Measurements from ENCODE around the gene PRKD1. TPM values are rescaled to one million over a fixed set of nuclear protein-coding genes. Genes with fewer than 3 reads are reported as not detected.

The PRKD1 gene
- total RNA-seq, 2 donors from 2014 or later: 12.0 to 12.6 TPM

- no peaks in the 10 kb centered on the region for H3K9me3 ChIP-seq (ENCODE audit: control insufficient read depth, low read length)
- H3K4me1 Mint-ChIP-seq: no peaks in the 10 kb centered on the region
- no peak overlapping the region for H3K4me3 ChIP-seq (ENCODE audit: low read length)
- H3K36me3 Mint-ChIP-seq (ENCODE audit: low read depth): no peaks in the 10 kb centered on the region
- H3K27me3 ChIP-seq (ENCODE audit: control insufficient read depth, insufficient read depth, low read length, poor library complexity, severe bottlenecking): no peaks in the 10 kb centered on the region
- no peak overlapping the region for H3K27ac ChIP-seq (ENCODE audit: low read depth, low read length)
- TF ChIP-seq CTCF (conservative IDR thresholded peaks at IDR 0.05): no peak
- no peak overlapping the region for H3K4me3 Mint-ChIP-seq
- H3K9ac ChIP-seq (ENCODE audit: extremely low read depth, low read length, poor library complexity, severe bottlenecking): no peak overlapping the region
- no peaks in the 10 kb centered on the region for H3K4me1 ChIP-seq (ENCODE audit: control insufficient read depth, insufficient read depth, low read length)
- H3K27ac Mint-ChIP-seq: no peak overlapping the region
- 88 to 100% methylated on average over 3 to 4 of the region's 4 CpGs for WGBS, 2 experiments (ENCODE audit: insufficient coverage in 1 of 2, insufficient read length in 1 of 2)
- DNase-seq: no peak
- H3K36me3 ChIP-seq (ENCODE audit: control insufficient read depth, insufficient read depth, low read length): no peaks in the 10 kb centered on the region
- H3K27me3 Mint-ChIP-seq (ENCODE audit: insufficient read depth): no peaks in the 10 kb centered on the region
- H3K9me3 Mint-ChIP-seq: peaks cover 2% of the 10 kb centered on the region
These were observed 350.7 kb downstream of the PRKD1 start for GRCh38 chr14:29576927-29577326.

- no peak for TF ChIP-seq CTCF (conservative IDR thresholded peaks at IDR 0.05)
- 97% methylated on average over 2 of the region's 2 CpGs; no CpG with 5 or more reads in 1 of the 2 experiments for WGBS, 2 experiments (ENCODE audit: insufficient coverage in 1 of 2, insufficient read length in 1 of 2)
- Mint-ChIP-seq H3K4me1 (no peaks in the 10 kb centered on the region), H3K9me3 (peaks cover 24% of the 10 kb centered on the region), H3K36me3 (ENCODE audit: low read depth) (no peaks in the 10 kb centered on the region), H3K27me3 (ENCODE audit: insufficient read depth) (no peaks in the 10 kb centered on the region), H3K4me3 (no peak overlapping the region), H3K27ac (no peak overlapping the region)
- Histone ChIP-seq H3K27ac (ENCODE audit: low read depth, low read length) (no peak overlapping the region), H3K4me3 (ENCODE audit: low read length) (no peak overlapping the region), H3K27me3 (ENCODE audit: control insufficient read depth, insufficient read depth, low read length, poor library complexity, severe bottlenecking) (no peaks in the 10 kb centered on the region), H3K9me3 (ENCODE audit: control insufficient read depth, low read length) (peaks cover 18% of the 10 kb centered on the region), H3K36me3 (ENCODE audit: control insufficient read depth, insufficient read depth, low read length) (no peaks in the 10 kb centered on the region), H3K9ac (ENCODE audit: extremely low read depth, low read length, poor library complexity, severe bottlenecking) (no peak overlapping the region), H3K4me1 (ENCODE audit: control insufficient read depth, insufficient read depth, low read length) (no peaks in the 10 kb centered on the region)
- DNase-seq: no peak
These were observed 358.5 kb downstream of the PRKD1 start for GRCh38 chr14:29569194-29569593.

GRCh38 chr14:29566194-29566593 is 361.5 kb downstream of the PRKD1 start:
- H3K36me3 ChIP-seq (ENCODE audit: control insufficient read depth, insufficient read depth, low read length): no peaks in the 10 kb centered on the region
- H3K36me3 Mint-ChIP-seq (ENCODE audit: low read depth): no peaks in the 10 kb centered on the region
- H3K4me1 ChIP-seq (ENCODE audit: control insufficient read depth, insufficient read depth, low read length): no peaks in the 10 kb centered on the region
- H3K27ac ChIP-seq (ENCODE audit: low read depth, low read length): no peak overlapping the region
- H3K27me3 ChIP-seq (ENCODE audit: control insufficient read depth, insufficient read depth, low read length, poor library complexity, severe bottlenecking): no peaks in the 10 kb centered on the region
- no peak overlapping the region for H3K9ac ChIP-seq (ENCODE audit: extremely low read depth, low read length, poor library complexity, severe bottlenecking)
- no peak overlapping the region for H3K4me3 Mint-ChIP-seq
- no peak for TF ChIP-seq CTCF (conservative IDR thresholded peaks at IDR 0.05)
- no peaks in the 10 kb centered on the region for H3K27me3 Mint-ChIP-seq (ENCODE audit: insufficient read depth)
- H3K9me3 ChIP-seq (ENCODE audit: control insufficient read depth, low read length): peaks cover 18% of the 10 kb centered on the region
- WGBS, 2 experiments (ENCODE audit: insufficient coverage in 1 of 2, insufficient read length in 1 of 2): 86% methylated on average over 1 of the region's 1 CpG; no CpG with 5 or more reads in 1 of the 2 experiments
- no peak for DNase-seq
- no peak overlapping the region for H3K27ac Mint-ChIP-seq
- no peaks in the 10 kb centered on the region for H3K4me1 Mint-ChIP-seq
- H3K9me3 Mint-ChIP-seq: peaks cover 22% of the 10 kb centered on the region
- no peak overlapping the region for H3K4me3 ChIP-seq (ENCODE audit: low read length)
